ENCODE data around the gene KCTD19. TPM values are rescaled to one million over a fixed set of nuclear protein-coding genes. Genes with fewer than 3 reads are reported as not detected.

The KCTD19 gene
- total RNA-seq, 1 experiment from 2014 or later = not detected

DNA sequence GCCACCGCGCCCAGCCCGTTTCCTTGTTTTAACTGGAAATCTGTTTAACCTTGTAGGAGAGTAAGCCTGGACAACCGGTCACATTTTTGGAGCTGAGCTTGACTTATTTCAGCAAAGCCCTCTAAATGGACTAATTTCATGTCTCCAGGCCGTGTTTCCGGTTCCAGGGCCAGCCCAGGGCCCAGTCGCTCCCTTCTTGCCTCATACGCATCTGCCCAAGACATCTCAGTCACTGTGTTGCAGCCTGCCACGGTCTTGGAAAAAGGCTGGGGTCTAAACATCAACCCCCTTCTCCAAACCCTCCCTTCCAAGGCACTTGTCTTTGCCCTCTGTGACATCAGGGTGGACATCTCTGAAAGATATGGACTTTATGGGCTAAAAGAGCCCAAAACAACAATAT is 28.3 kb downstream of the KCTD19 start:
- intact Hi-C loops (cut with micrococcal nuclease; ENCODE audit: unreplicated experiment) = no loop called here
- Histone ChIP-seq H3K36me3 (ENCODE audit: low read depth) (no peaks in the 10 kb centered on the region), H4K20me1 (ENCODE audit: insufficient read depth) (no peaks in the 10 kb centered on the region), H2AFZ (no peak overlapping the region), H3K27ac (no peak overlapping the region), H3K4me1 (replicated peaks; ENCODE audit: insufficient read depth) (peaks cover 11% of the 10 kb centered on the region), H3K9me3 (ENCODE audit: insufficient read depth, low read depth) (no peaks in the 10 kb centered on the region), H3K79me2 (ENCODE audit: low read depth) (no peaks in the 10 kb centered on the region), H3K27me3 (ENCODE audit: insufficient read depth, low read depth) (no peaks in the 10 kb centered on the region), H3F3A (ENCODE audit: insufficient read depth, low read depth) (peaks cover 6% of the 10 kb centered on the region; the same call in 1 of the 2 replicates), H3K4me3 (no peak overlapping the region), H3K4me2 (no peak overlapping the region), H3K9me2 (ENCODE audit: insufficient read depth) (no peaks in the 10 kb centered on the region)
- ChIA-PET POLR2A (ENCODE audit: unreplicated experiment) (no interaction called here), CTCF (no interaction called here)
- TF ChIP-seq, protein P1, sequence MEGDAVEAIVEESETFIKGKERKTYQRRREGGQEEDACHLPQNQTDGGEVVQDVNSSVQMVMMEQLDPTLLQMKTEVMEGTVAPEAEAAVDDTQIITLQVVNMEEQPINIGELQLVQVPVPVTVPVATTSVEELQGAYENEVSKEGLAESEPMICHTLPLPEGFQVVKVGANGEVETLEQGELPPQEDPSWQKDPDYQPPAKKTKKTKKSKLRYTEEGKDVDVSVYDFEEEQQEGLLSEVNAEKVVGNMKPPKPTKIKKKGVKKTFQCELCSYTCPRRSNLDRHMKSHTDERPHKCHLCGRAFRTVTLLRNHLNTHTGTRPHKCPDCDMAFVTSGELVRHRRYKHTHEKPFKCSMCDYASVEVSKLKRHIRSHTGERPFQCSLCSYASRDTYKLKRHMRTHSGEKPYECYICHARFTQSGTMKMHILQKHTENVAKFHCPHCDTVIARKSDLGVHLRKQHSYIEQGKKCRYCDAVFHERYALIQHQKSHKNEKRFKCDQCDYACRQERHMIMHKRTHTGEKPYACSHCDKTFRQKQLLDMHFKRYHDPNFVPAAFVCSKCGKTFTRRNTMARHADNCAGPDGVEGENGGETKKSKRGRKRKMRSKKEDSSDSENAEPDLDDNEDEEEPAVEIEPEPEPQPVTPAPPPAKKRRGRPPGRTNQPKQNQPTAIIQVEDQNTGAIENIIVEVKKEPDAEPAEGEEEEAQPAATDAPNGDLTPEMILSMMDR (conservative IDR thresholded peaks at IDR 0.05) = no peak
- TF ChIP-seq EZH2 (IDR thresholded peaks at IDR 0.05; ENCODE audit: low read depth) = no peak
- no TSS peak for BruUV-seq (replicated peaks)
- no peak for DNase-seq

GRCh38 chr16:67296420-67296819 is 30.1 kb downstream of the KCTD19 start:
- intact Hi-C loops (cut with micrococcal nuclease; ENCODE audit: unreplicated experiment) = no loop called here
- Histone ChIP-seq H3K9me2 (ENCODE audit: insufficient read depth) (no peaks in the 10 kb centered on the region), H3K4me1 (replicated peaks; ENCODE audit: insufficient read depth) (peaks cover 11% of the 10 kb centered on the region), H3K79me2 (ENCODE audit: low read depth) (no peaks in the 10 kb centered on the region), H3K9me3 (ENCODE audit: insufficient read depth, low read depth) (no peaks in the 10 kb centered on the region), H3K4me2 (peak overlapping the region; percentile 12; the same call in 1 of the 2 replicates), H3F3A (ENCODE audit: insufficient read depth, low read depth) (peaks cover 6% of the 10 kb centered on the region; the same call in 1 of the 2 replicates), H3K27me3 (ENCODE audit: insufficient read depth, low read depth) (no peaks in the 10 kb centered on the region), H4K20me1 (ENCODE audit: insufficient read depth) (no peaks in the 10 kb centered on the region), H3K36me3 (ENCODE audit: low read depth) (no peaks in the 10 kb centered on the region), H2AFZ (no peak overlapping the region), H3K27ac (no peak overlapping the region), H3K4me3 (no peak overlapping the region)
- POLR2A ChIA-PET (ENCODE audit: unreplicated experiment) = no interaction called here
- DNase-seq = peak; percentile 45 to 69
- CTCF ChIA-PET = interaction anchor here (1.0 kb wide), 1 partner anchor 12 kb away, joined by 4 read pairs; no protein-coding TSS in a partner anchor
- TF ChIP-seq EZH2 (IDR thresholded peaks at IDR 0.05; ENCODE audit: low read depth) = no peak
- TF ChIP-seq, protein P1 (conservative IDR thresholded peaks at IDR 0.05) = no peak
- no TSS peak for BruUV-seq (replicated peaks)

GRCh38 chr16:67294938-67295361 is 31.6 kb downstream of the KCTD19 start:
- Histone ChIP-seq H3K36me3 (ENCODE audit: low read depth) (no peaks in the 10 kb centered on the region), H3K79me2 (ENCODE audit: low read depth) (no peaks in the 10 kb centered on the region), H3K27me3 (ENCODE audit: insufficient read depth, low read depth) (no peaks in the 10 kb centered on the region), H4K20me1 (ENCODE audit: insufficient read depth) (no peaks in the 10 kb centered on the region), H3K9me3 (ENCODE audit: insufficient read depth, low read depth) (no peaks in the 10 kb centered on the region), H3K4me3 (no peak overlapping the region), H3K9me2 (ENCODE audit: insufficient read depth) (no peaks in the 10 kb centered on the region), H3K27ac (no peak overlapping the region), H2AFZ (no peak overlapping the region), H3K4me1 (replicated peaks; ENCODE audit: insufficient read depth) (peaks cover 16% of the 10 kb centered on the region), H3F3A (ENCODE audit: insufficient read depth, low read depth) (peaks cover 6% of the 10 kb centered on the region; the same call in 1 of the 2 replicates), H3K4me2 (no peak overlapping the region)
- BruUV-seq (replicated peaks) = no TSS peak
- CTCF ChIA-PET = no interaction called here
- POLR2A ChIA-PET (ENCODE audit: unreplicated experiment) = no interaction called here
- no peak for DNase-seq
- intact Hi-C loops (cut with micrococcal nuclease; ENCODE audit: unreplicated experiment) = no loop called here
- no peak for TF ChIP-seq EZH2 (IDR thresholded peaks at IDR 0.05; ENCODE audit: low read depth)
- TF ChIP-seq, protein P1 (conservative IDR thresholded peaks at IDR 0.05) = no peak

Data from PC-9 (cell line).